Brain microvascular endothelial cell (primary cell): ENCODE measurements around the gene OSBP.

Experiments
- DNase-seq: peaks from one replicate; pipeline ENCODE4 v3.0.0-alpha.2; 2020
- H3K27ac ChIP-seq: fragments of 250-450 bp; sonication (Bioruptor Pico); 2 replicates; pipeline ENCODE4 v1.5.1; 2020; ENCODE audit warnings: mild to moderate bottlenecking, moderate library complexity
- H3K27me3 ChIP-seq: fragments of 250-450 bp; sonication (Bioruptor Pico); replicated peaks from 2 replicates; pipeline ENCODE4 v1.5.1; 2020; ENCODE audit warnings: mild to moderate bottlenecking
- H3K36me3 ChIP-seq: fragments of 250-450 bp; sonication (Bioruptor Pico); replicated peaks from 2 replicates; pipeline ENCODE4 v1.5.1; 2020; ENCODE audit warnings: mild to moderate bottlenecking
- H3K4me3 ChIP-seq: 2 replicates; pipeline ENCODE4 v1.5.1; 2011; ENCODE audit warnings: low read depth, mild to moderate bottlenecking, control low read depth, low read length, moderate library complexity
- in situ Hi-C: cut with HindIII; loops from 2 replicates; pipeline ENCODE4 v1.10.0; 2017; ENCODE audit warnings: low sequenced_read_pairs, low pct_ligation_motif_present
- TF ChIP-seq, protein P1 (sequence below): IDR thresholded peaks from 2 replicates; pipeline ENCODE4 v1.5.1; 2011; ENCODE audit warnings: low read depth, mild to moderate bottlenecking, moderate library complexity, low read length, control low read depth, inconsistent platforms; ENCODE audit errors: missing control alignments

Gene OSBP

DNA sequence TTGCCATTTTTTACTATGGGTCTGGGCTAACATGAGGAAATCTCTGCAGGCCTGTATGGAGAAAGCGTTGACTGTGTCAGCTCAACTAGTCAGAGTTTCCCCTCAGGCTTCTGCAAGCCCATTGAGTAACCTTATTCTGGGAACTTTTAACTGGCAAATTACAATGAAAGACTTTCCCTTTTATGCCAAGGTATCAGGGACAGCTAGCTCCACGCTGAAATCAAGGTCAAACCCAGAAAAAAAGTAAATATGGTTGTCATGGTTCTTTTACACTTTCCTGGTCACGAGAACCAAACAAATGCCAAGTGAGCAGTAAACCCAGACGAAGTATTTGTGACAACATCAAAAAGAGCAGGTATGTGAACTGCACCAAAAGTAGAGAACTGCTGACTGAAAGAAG lies 13.8 kb downstream of the OSBP start:
- H3K27me3 ChIP-seq: no peaks in the 10 kb centered on the region
- no peak overlapping the region for H3K27ac ChIP-seq
- H3K4me3 ChIP-seq: no peak overlapping the region
- in situ Hi-C loops: no loop called here
- H3K36me3 ChIP-seq: peaks cover 80% of the 10 kb centered on the region
- DNase-seq: no peak
- TF ChIP-seq, protein P1, sequence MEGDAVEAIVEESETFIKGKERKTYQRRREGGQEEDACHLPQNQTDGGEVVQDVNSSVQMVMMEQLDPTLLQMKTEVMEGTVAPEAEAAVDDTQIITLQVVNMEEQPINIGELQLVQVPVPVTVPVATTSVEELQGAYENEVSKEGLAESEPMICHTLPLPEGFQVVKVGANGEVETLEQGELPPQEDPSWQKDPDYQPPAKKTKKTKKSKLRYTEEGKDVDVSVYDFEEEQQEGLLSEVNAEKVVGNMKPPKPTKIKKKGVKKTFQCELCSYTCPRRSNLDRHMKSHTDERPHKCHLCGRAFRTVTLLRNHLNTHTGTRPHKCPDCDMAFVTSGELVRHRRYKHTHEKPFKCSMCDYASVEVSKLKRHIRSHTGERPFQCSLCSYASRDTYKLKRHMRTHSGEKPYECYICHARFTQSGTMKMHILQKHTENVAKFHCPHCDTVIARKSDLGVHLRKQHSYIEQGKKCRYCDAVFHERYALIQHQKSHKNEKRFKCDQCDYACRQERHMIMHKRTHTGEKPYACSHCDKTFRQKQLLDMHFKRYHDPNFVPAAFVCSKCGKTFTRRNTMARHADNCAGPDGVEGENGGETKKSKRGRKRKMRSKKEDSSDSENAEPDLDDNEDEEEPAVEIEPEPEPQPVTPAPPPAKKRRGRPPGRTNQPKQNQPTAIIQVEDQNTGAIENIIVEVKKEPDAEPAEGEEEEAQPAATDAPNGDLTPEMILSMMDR: no peak

- peaks cover 72% of the 10 kb centered on the region for H3K36me3 ChIP-seq
- in situ Hi-C loops: no loop called here
- no peak overlapping the region for H3K27ac ChIP-seq
- no peak for DNase-seq
- H3K4me3 ChIP-seq: no peak overlapping the region
- TF ChIP-seq, protein P1: no peak
- H3K27me3 ChIP-seq: no peaks in the 10 kb centered on the region
Measured at GRCh38 chr11:59600636-59601035, 14.9 kb downstream of the OSBP start.

DNA sequence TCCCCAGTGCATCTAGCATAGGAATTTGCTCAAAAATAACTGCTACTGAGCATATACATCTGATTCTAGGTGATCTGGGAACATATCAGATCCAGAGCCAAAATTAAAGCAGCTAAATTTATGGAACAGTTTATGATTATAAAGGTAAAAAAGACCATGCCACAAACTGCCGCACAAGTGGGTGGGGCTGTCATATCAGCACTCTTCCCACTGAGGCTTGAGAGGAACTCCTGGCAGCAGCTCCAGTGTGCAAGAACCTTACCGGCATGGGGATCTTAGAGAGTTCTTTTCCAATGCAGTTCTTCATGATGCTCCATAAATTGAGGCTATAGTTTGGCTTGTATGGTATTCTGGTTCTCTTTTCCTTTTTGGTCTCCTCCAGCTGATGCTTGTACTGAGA lies 15.3 kb downstream of the OSBP start:
- H3K36me3 ChIP-seq: peaks cover 72% of the 10 kb centered on the region
- H3K4me3 ChIP-seq: no peak overlapping the region
- H3K27ac ChIP-seq: no peak overlapping the region
- H3K27me3 ChIP-seq: no peaks in the 10 kb centered on the region
- TF ChIP-seq, protein P1: no peak
- in situ Hi-C loops: no loop called here
- no peak for DNase-seq

DNA sequence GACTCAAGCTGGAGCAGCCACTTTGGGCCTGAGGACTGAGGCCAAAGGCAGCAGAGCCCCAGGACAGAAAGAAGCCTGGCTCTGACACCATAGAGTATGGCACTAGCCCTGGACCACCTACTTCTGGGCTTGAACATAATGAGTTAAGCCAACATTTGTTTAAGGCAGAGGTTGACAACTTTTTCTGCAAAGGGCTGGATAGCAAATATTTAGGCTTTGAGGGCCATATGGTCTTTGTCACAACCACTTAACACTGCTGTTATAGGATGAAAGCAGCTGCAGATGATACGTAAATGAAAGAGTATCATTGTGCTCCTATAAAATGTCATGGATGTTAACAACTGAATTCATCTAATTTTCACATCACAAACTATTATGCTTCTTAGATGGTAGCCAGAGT lies 16.6 kb downstream of the OSBP start:
- H3K27ac ChIP-seq: no peak overlapping the region
- peaks cover 71% of the 10 kb centered on the region for H3K36me3 ChIP-seq
- H3K27me3 ChIP-seq: no peaks in the 10 kb centered on the region
- H3K4me3 ChIP-seq: no peak overlapping the region
- in situ Hi-C loops: no loop called here
- TF ChIP-seq, protein P1: no peak
- no peak for DNase-seq

GRCh38 chr11:59584294-59584693 lies 31.3 kb downstream of the OSBP start:
- H3K36me3 ChIP-seq: peaks cover 43% of the 10 kb centered on the region
- DNase-seq: no peak
- in situ Hi-C loops: no loop called here
- H3K27me3 ChIP-seq: no peaks in the 10 kb centered on the region
- H3K4me3 ChIP-seq: no peak overlapping the region
- H3K27ac ChIP-seq: no peak overlapping the region
- TF ChIP-seq, protein P1: no peak

GRCh38 chr11:59582006-59582405 lies 33.6 kb downstream of the OSBP start:
- H3K27me3 ChIP-seq: no peaks in the 10 kb centered on the region
- H3K27ac ChIP-seq: no peak overlapping the region
- TF ChIP-seq, protein P1: no peak
- H3K4me3 ChIP-seq: no peak overlapping the region
- H3K36me3 ChIP-seq: peaks cover 40% of the 10 kb centered on the region
- in situ Hi-C loops: no loop called here
- no peak for DNase-seq
